Activated CD8-positive, alpha-beta T cell treated with anti-CD3 and anti-CD28 coated beads for 36 hours (primary cell): ENCODE results near the gene SORCS2. TPM values are rescaled to one million over a fixed set of nuclear protein-coding genes. Genes with fewer than 3 reads are reported as not detected.

Source experiments
- ATAC-seq: fragments of 200-7000 bp; cut with Tn5 transposase; one replicate; pipeline ENCODE4 v1.10.0; 2021; ENCODE audit warnings: mild to moderate bottlenecking, moderate library complexity
- CTCF ChIA-PET: fragments of 350-600 bp; sonication (Branson Sonifier 250); formaldehyde crosslinking; loops from one replicate; lab custom pipeline; 2021; ENCODE audit warnings: antibody characterized with exemption; lab: Charles Lee
- POLR2A ChIA-PET: fragments of 350-600 bp; sonication (Branson Sonifier 250); formaldehyde crosslinking; loops from one replicate; lab custom pipeline; 2021; ENCODE audit warnings: antibody characterized with exemption; lab: Charles Lee
- DNase-seq: peaks from one replicate; pipeline ENCODE4 v3.0.0-alpha.2; 2020
- H3K27ac Mint-ChIP-seq: one replicate; pipeline ENCODE4 v1.8.0; 2021; ENCODE audit warnings: mild to moderate bottlenecking, mixed read lengths
- H3K27me3 Mint-ChIP-seq: one replicate; pipeline ENCODE4 v1.8.0; 2021; ENCODE audit warnings: mixed read lengths
- H3K36me3 Mint-ChIP-seq: one replicate; pipeline ENCODE4 v1.8.0; 2021; ENCODE audit warnings: low read depth, mixed read lengths
- H3K4me1 Mint-ChIP-seq: one replicate; pipeline ENCODE4 v1.8.0; 2021; ENCODE audit warnings: low read depth, mixed read lengths
- H3K4me3 Mint-ChIP-seq: one replicate; pipeline ENCODE4 v1.8.0; 2021; ENCODE audit warnings: mild to moderate bottlenecking, moderate library complexity, mixed read lengths
- H3K9me3 Mint-ChIP-seq: one replicate; pipeline ENCODE4 v1.8.0; 2021; ENCODE audit warnings: mixed read lengths
- CTCF ChIP-seq: fragments of 200-600 bp; IDR thresholded peaks from one replicate; pipeline ENCODE4 v1.8.0; 2022; ENCODE audit warnings: antibody characterized with exemption, mild to moderate bottlenecking
- intact Hi-C: fragments of 100-400 bp; cut with micrococcal nuclease; formaldehyde crosslinking; loops from one replicate; pipeline ENCODE4 v1.10.0; 2022
- total RNA-seq, 2 experiments: library from RNA; stranded (reverse); gene quantifications; one replicate each; pipeline ENCODE4 v1.2.3, GENCODE V29; 2021

The SORCS2 gene
- total RNA-seq, 2 experiments from 2014 or later: 0.05 TPM; not detected in 1

- no peak for ATAC-seq
- Mint-ChIP-seq H3K4me3 (no peak overlapping the region), H3K27ac (peak overlapping the region; percentile 52), H3K9me3 (no peaks in the 10 kb centered on the region), H3K27me3 (peaks cover 4% of the 10 kb centered on the region), H3K36me3 (no peaks in the 10 kb centered on the region), H3K4me1 (peaks cover 39% of the 10 kb centered on the region)
- peak; percentile 35 for DNase-seq
- no peak for TF ChIP-seq CTCF
- ChIA-PET POLR2A (no interaction called here), CTCF (no interaction called here)
- intact Hi-C loops: no loop called here
Measured at GRCh38 chr4:7647600-7648543, 455.5 kb downstream of the SORCS2 start.

- H3K36me3 Mint-ChIP-seq: no peaks in the 10 kb centered on the region
- no peaks in the 10 kb centered on the region for H3K9me3 Mint-ChIP-seq
- no peak for TF ChIP-seq CTCF
- H3K27ac Mint-ChIP-seq: peak overlapping the region; percentile 74
- intact Hi-C loops: no loop called here
- H3K27me3 Mint-ChIP-seq: peaks cover 4% of the 10 kb centered on the region
- peaks cover 39% of the 10 kb centered on the region for H3K4me1 Mint-ChIP-seq
- ChIA-PET CTCF (no interaction called here), POLR2A (no interaction called here)
- ATAC-seq: no peak
- DNase-seq: no peak
- H3K4me3 Mint-ChIP-seq: no peak overlapping the region
Measured at GRCh38 chr4:7648544-7649395, 456.4 kb downstream of the SORCS2 start.

- ATAC-seq (no peak), DNase-seq (no peak)
- Mint-ChIP-seq H3K4me3 (no peak overlapping the region), H3K27ac (peak overlapping the region; percentile 74), H3K27me3 (peaks cover 6% of the 10 kb centered on the region), H3K4me1 (peaks cover 39% of the 10 kb centered on the region), H3K36me3 (no peaks in the 10 kb centered on the region), H3K9me3 (no peaks in the 10 kb centered on the region)
- POLR2A ChIA-PET: no interaction called here
- intact Hi-C loops: no loop called here
- TF ChIP-seq CTCF: no peak
- CTCF ChIA-PET: no interaction called here
Measured at GRCh38 chr4:7649411-7649740, 457.0 kb downstream of the SORCS2 start.

GRCh38 chr4:7649741-7650531 is 457.6 kb downstream of the SORCS2 start:
- H3K4me3 Mint-ChIP-seq: peak overlapping the region; percentile 0
- peaks cover 6% of the 10 kb centered on the region for H3K27me3 Mint-ChIP-seq
- peak overlapping the region; percentile 74 for H3K27ac Mint-ChIP-seq
- ChIA-PET POLR2A (no interaction called here), CTCF (no interaction called here)
- peaks cover 39% of the 10 kb centered on the region for H3K4me1 Mint-ChIP-seq
- no peaks in the 10 kb centered on the region for H3K9me3 Mint-ChIP-seq
- DNase-seq: peak; percentile 84
- intact Hi-C loops: no loop called here
- no peaks in the 10 kb centered on the region for H3K36me3 Mint-ChIP-seq
- ATAC-seq: peak; percentile 87
- TF ChIP-seq CTCF: no peak
